ENCODE measurements around the gene CD4.

- no peak for TF ChIP-seq FOXA2 (IDR thresholded peaks at IDR 0.05)
- no peak for TF ChIP-seq CTCF (IDR thresholded peaks at IDR 0.05; ENCODE audit: low read depth, low read length, missing input control)
These were observed 61.4 kb downstream of the CD4 start for GRCh38 chr12:6850796-6851152.

Measured in liver (tissue), 2 donors.